Ascending aorta (tissue), 2 donors: ENCODE measurements around the gene VPS29. TPM values are rescaled to one million over a fixed set of nuclear protein-coding genes. Genes with fewer than 3 reads are reported as not detected.

Experiments
- DNase-seq, 2 donors: peaks; one replicate each; pipeline ENCODE4 v3.0.0-alpha.2; 2019; ENCODE audit warnings: low spot score in 2 of 2
- H3K27ac ChIP-seq, 2 donors: fragments of 200-600 bp; sonication (generic); one replicate each; pipeline ENCODE4 v1.5.1; 2016 to 2017; ENCODE audit warnings: mild to moderate bottlenecking in 1 of 2
- H3K27me3 ChIP-seq: fragments of 200-600 bp; sonication (generic); one replicate; pipeline ENCODE4 v1.5.1; 2017
- H3K36me3 ChIP-seq, 2 donors: fragments of 200-600 bp; sonication (generic); one replicate each; pipeline ENCODE4 v1.5.1; 2016
- H3K4me1 ChIP-seq, 2 donors: fragments of 200-600 bp; sonication (generic); one replicate each; pipeline ENCODE4 v1.5.1; 2016 to 2017; ENCODE audit warnings: mild to moderate bottlenecking in 1 of 2
- H3K4me3 ChIP-seq, 2 donors: fragments of 200-600 bp; sonication (generic); one replicate each; pipeline ENCODE4 v1.5.1; 2016 to 2017; ENCODE audit warnings: mild to moderate bottlenecking in 1 of 2
- H3K9me3 ChIP-seq, 2 donors: fragments of 200-600 bp; sonication (generic); one replicate each; pipeline ENCODE4 v1.5.1; 2016
- intact Hi-C: fragments of 100-400 bp; cut with DNase I; formaldehyde crosslinking; loops from one replicate; pipeline ENCODE4 v1.15.1; 2023
- total RNA-seq: library from RNA; depleted of rRNA; stranded (reverse); fragments of >200 nt; gene quantifications from one replicate; pipeline ENCODE4 v1.1.0, GENCODE V29; 2016
- TF ChIP-seq, protein P1 (sequence below), 3 experiments: fragments of 200-600 bp in 2 of 3; fragments of 450-650 bp in 1 of 3; sonication (generic) in 2 of 3; IDR thresholded peaks; one replicate each; pipeline ENCODE4 v1.5.1; 2016 to 2019; ENCODE audit warnings: antibody characterized with exemption in 3 of 3, mild to moderate bottlenecking in 1 of 3, moderate library complexity in 1 of 3

The VPS29 gene
- total RNA-seq, 1 donor from 2014 or later, result 35.9 TPM

DNA sequence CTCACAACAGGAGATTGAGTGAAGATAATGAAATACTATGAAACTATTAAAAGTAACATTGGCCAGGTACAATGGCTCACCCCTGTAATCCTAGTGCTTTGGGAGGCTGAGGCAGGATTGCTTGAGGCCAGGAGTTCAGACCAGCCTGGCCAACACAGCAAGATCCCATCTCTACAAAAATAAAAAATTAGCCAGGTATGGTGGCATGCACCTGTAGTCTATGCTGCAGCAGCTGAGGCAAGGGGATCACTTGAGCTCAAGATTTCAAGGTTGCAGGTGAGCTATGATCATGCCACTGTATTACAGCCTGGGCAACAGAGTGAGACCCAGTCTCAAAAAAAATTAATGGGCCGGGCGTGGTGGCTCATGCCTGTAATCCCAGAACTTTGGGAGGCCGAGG is 15.1 kb upstream of the VPS29 start:
- TF ChIP-seq, protein P1, sequence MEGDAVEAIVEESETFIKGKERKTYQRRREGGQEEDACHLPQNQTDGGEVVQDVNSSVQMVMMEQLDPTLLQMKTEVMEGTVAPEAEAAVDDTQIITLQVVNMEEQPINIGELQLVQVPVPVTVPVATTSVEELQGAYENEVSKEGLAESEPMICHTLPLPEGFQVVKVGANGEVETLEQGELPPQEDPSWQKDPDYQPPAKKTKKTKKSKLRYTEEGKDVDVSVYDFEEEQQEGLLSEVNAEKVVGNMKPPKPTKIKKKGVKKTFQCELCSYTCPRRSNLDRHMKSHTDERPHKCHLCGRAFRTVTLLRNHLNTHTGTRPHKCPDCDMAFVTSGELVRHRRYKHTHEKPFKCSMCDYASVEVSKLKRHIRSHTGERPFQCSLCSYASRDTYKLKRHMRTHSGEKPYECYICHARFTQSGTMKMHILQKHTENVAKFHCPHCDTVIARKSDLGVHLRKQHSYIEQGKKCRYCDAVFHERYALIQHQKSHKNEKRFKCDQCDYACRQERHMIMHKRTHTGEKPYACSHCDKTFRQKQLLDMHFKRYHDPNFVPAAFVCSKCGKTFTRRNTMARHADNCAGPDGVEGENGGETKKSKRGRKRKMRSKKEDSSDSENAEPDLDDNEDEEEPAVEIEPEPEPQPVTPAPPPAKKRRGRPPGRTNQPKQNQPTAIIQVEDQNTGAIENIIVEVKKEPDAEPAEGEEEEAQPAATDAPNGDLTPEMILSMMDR (IDR thresholded peaks at IDR 0.05), result no peak
- no peak for DNase-seq
- Histone ChIP-seq H3K4me3 (no peak overlapping the region), H3K9me3 (no peaks in the 10 kb centered on the region), H3K27me3 (no peaks in the 10 kb centered on the region), H3K4me1 (peaks cover 0 to 3% of the 10 kb centered on the region in 2 donors), H3K27ac (no peak overlapping the region), H3K36me3 (no peaks in the 10 kb centered on the region)
- intact Hi-C loops, result no loop called here

DNA sequence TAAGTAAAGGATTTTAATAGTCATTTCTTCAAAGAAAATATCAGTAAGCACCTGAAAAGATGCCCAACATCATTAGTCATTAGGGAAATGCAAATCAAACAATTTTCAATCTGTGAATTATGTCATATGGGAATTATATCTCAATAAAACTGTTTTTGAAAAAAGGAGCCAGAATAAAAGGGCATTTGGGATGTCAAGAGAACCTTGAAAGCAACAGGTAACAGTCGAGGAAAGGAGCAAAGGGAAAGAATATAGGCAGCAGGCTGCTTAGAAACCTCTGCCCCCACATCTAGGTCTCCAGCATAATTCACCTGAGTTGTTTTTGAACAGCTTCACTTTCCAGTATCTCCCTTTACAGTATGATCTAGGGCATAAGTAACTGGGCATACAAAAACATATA is 12.5 kb upstream of the VPS29 start:
- DNase-seq, result no peak
- H3K9me3 ChIP-seq, result no peaks in the 10 kb centered on the region
- H3K27me3 ChIP-seq, result no peaks in the 10 kb centered on the region
- peaks cover 0 to 3% of the 10 kb centered on the region in 2 donors for H3K4me1 ChIP-seq
- no peak overlapping the region for H3K4me3 ChIP-seq
- intact Hi-C loops, result loop anchor here (5.0 kb wide), 1 partner anchor 373 kb away; no protein-coding TSS in a partner anchor
- no peak overlapping the region for H3K27ac ChIP-seq
- TF ChIP-seq, protein P1 (IDR thresholded peaks at IDR 0.05), result no peak
- no peaks in the 10 kb centered on the region for H3K36me3 ChIP-seq

DNA sequence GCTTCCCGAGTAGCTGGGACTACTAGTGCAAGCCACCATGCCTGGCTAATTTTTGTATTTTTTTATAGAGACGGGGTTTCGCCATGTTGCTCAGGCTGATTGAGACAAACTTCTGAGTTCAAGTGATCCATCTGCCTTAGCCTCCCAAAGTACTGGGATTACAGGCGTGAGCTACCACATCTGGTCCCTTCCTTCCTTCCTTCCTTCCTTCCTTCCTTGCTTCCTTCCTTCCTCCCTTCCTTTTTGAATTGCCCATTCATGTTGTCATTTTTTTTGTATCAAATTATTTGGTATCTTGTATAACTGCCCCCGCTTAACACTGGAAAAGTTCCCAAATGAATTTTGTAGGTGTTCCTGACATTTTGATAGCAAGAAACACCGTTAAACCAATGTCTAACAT is 11.9 kb upstream of the VPS29 start:
- Histone ChIP-seq H3K27me3 (no peaks in the 10 kb centered on the region), H3K4me3 (no peak overlapping the region), H3K9me3 (no peaks in the 10 kb centered on the region), H3K36me3 (no peaks in the 10 kb centered on the region), H3K4me1 (peaks cover 0 to 3% of the 10 kb centered on the region in 2 donors), H3K27ac (no peak overlapping the region)
- TF ChIP-seq, protein P1 (IDR thresholded peaks at IDR 0.05), result no peak
- no peak for DNase-seq
- intact Hi-C loops, result loop anchor here (5.0 kb wide), 1 partner anchor 373 kb away; no protein-coding TSS in a partner anchor

DNA sequence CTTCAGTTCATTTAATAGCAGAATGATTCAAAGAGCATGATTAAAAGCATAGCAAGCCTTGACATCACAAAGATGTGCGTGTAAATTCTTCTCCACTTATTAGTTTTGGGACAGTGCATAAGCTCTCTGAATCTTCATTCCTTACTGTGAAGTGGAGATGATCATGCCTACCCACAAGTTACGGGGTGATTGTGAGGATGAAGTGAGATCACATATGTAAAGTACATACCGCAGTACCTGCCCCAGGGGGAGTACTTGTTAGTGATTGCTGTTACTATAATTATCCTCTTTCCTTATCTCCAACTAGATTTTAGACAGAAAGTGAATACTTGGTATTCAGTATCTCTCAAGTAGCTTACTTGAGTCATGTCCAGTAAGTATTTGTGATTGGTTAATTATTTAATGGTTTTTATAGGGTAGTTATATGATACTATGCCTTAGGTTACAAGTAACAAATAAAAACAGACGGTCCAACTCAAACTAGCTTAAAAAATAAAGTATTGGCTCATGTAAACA is 6.2 kb upstream of the VPS29 start:
- DNase-seq, result no peak
- Histone ChIP-seq H3K27ac (no peak overlapping the region), H3K27me3 (no peaks in the 10 kb centered on the region), H3K9me3 (no peaks in the 10 kb centered on the region), H3K36me3 (no peaks in the 10 kb centered on the region), H3K4me1 (peaks cover 0 to 3% of the 10 kb centered on the region in 2 donors), H3K4me3 (no peak overlapping the region)
- intact Hi-C loops, result loop anchor here (10.0 kb wide), 1 partner anchor 237 kb away; the partner anchor contains the start of gene PPP1CC
- TF ChIP-seq, protein P1 (IDR thresholded peaks at IDR 0.05), result no peak

DNA sequence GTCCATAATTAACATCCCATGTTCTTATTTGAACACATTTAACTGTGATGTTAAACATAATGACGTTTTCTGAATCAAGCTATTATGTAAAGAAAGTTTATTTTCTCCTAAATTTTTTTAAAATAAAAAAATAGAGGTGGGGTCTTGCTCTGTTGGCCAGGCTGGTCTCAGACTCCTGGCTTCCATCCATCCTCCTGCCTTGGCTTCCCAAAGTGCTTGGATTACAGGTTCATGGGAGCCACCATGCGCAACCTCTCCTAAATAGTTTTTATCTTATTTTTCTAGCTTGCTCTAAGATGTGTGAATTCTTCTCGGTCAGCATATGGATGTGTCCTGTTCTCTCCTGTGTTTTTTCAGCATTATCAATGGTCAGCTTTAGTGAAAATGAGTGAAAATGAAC is 3.4 kb upstream of the VPS29 start:
- Histone ChIP-seq H3K4me1 (peaks cover under 1 to 7% of the 10 kb centered on the region in 2 donors), H3K36me3 (no peaks in the 10 kb centered on the region), H3K4me3 (no peak overlapping the region), H3K27me3 (no peaks in the 10 kb centered on the region), H3K9me3 (no peaks in the 10 kb centered on the region), H3K27ac (no peak overlapping the region)
- TF ChIP-seq, protein P1 (IDR thresholded peaks at IDR 0.05), result no peak
- intact Hi-C loops, result loop anchor here (10.0 kb wide), 1 partner anchor 239 kb away; the partner anchor contains the start of gene PPP1CC
- no peak for DNase-seq
